ENCODE data around the gene TTC3. TPM values are rescaled to one million over a fixed set of nuclear protein-coding genes. Genes with fewer than 3 reads are reported as not detected.

The TTC3 gene
- total RNA-seq, 1 experiment from 2014 or later, result 71.5 TPM

DNA sequence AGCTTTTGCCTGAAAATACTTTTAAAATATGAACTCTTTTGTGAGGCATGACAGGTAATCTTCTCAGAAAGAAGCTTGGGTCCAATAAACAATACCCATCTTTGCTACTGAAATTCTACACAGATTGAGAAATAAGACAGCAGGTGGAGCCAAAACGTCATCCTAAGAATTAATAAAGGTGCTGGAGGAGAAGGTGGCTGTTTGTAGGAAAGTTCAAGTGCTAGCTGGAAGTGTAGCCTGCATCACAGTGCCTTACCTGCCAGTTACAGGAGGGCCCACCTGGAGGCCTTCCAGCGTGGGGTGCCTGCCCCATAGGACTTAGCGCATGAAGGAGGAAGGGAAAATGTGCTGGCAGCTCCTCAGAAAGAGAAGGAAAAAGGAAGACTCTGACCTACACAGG, 93.7 kb downstream of the TTC3 start:
- TF ChIP-seq SIN3A (IDR thresholded peaks at IDR 0.05; ENCODE audit: low read depth) (no peak), RAD21 (IDR thresholded peaks at IDR 0.05; ENCODE audit: low read depth) (peak; percentile 71), CTCF (IDR thresholded peaks at IDR 0.05 in 2 of 3, conservative IDR thresholded peaks at IDR 0.05 in 1 of 3; ENCODE audit: borderline replicate concordance in 1 of 3, insufficient read depth in 1 of 3, low read depth in 2 of 3, low read length in 2 of 3) (peak; percentile 11 to 42 (median 38); a peak in 2 of 6 replicates)
- no peak overlapping the region for H3K4me3 ChIP-seq (replicated peaks in 1 of 2; ENCODE audit: low read depth in 1 of 2, low read length in 2 of 2)
- H2AFZ ChIP-seq (ENCODE audit: low read depth, low read length, poor library complexity, severe bottlenecking), result no peak overlapping the region
- ATAC-seq, result peak; percentile 68
- no peaks in the 10 kb centered on the region for H4K20me1 ChIP-seq (ENCODE audit: insufficient read depth)
- H3K27me3 ChIP-seq (ENCODE audit: insufficient read depth, low read length), result no peaks in the 10 kb centered on the region
- H3K79me2 ChIP-seq (ENCODE audit: insufficient read depth, low read length), result peaks cover 3% of the 10 kb centered on the region
- POLR2A ChIA-PET, result no interaction called here
- H3K4me2 ChIP-seq (ENCODE audit: low read length), result no peak overlapping the region
- CTCF ChIA-PET, result interaction anchor here (0.7 to 1.7 kb wide), 8 partner anchors 199 to 960 kb away, joined by 3 to 6 read pairs (median 3); no protein-coding TSS in a partner anchor
- no peak overlapping the region for H3K27ac ChIP-seq (ENCODE audit: low read depth, low read length)
- no peak overlapping the region for H3K9ac ChIP-seq (ENCODE audit: low read length)
- no peaks in the 10 kb centered on the region for H3K4me1 ChIP-seq (ENCODE audit: control insufficient read depth in 1 of 2, insufficient read depth in 2 of 2, low read length in 2 of 2)
- RAD21 ChIA-PET (ENCODE audit: low non-redundant PET in 1 of 2, low total read pairs in 2 of 2, uncharacterized antibody in 2 of 2, unreplicated experiment in 2 of 2), result interaction anchor here in 1 of 2 experiments (0.6 kb wide), 1 partner anchor 534 kb away, joined by 3 read pairs; no protein-coding TSS in a partner anchor
- BruUV-seq (replicated peaks), result no TSS peak
- intact Hi-C loops (cut with micrococcal nuclease), result loop anchor here (2.0 to 10.0 kb wide), 4 partner anchors 258 to 476 kb away; no protein-coding TSS in a partner anchor
- H3K36me3 ChIP-seq (ENCODE audit: control insufficient read depth in 1 of 2, insufficient read depth in 2 of 2, low read length in 2 of 2), result peaks cover 15 to 63% of the 10 kb centered on the region in 2 experiments; a peak in 3 of 4 replicates
- H3K9me2 ChIP-seq (ENCODE audit: insufficient read depth), result no peaks in the 10 kb centered on the region
- H3K9me3 ChIP-seq (ENCODE audit: control insufficient read depth in 1 of 2, insufficient read depth in 1 of 2, low read depth in 1 of 2, low read length in 2 of 2), result no peaks in the 10 kb centered on the region
- DNase-seq (ENCODE audit: low read depth, low spot score), result peak; percentile 23

DNA sequence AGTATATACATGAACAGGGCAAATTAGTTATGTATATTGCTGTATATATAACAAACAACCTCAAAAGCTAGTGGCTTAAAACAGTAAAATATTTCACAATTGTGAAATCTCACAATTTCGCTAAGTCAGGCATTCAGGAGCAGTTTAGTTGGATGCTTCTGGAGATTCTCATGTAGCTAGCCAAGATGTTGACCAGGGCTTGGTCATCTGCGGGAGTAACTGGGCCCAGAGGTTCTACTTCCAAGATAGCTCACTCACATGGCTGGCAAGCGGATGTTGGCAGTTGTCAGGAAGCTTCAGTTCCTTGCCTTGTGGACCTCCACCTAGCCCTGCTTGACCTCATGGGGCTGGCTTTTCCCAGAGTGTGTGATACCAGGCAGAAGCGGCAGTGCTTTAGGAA, 95.6 kb downstream of the TTC3 start:
- Histone ChIP-seq H3K79me2 (ENCODE audit: insufficient read depth, low read length) (peaks cover 3% of the 10 kb centered on the region), H3K27me3 (ENCODE audit: insufficient read depth, low read length) (no peaks in the 10 kb centered on the region), H3K4me2 (ENCODE audit: low read length) (no peak overlapping the region), H3K9me3 (ENCODE audit: control insufficient read depth in 1 of 2, insufficient read depth in 1 of 2, low read depth in 1 of 2, low read length in 2 of 2) (no peaks in the 10 kb centered on the region), H3K4me3 (replicated peaks in 1 of 2; ENCODE audit: low read depth in 1 of 2, low read length in 2 of 2) (no peak overlapping the region), H3K36me3 (ENCODE audit: control insufficient read depth in 1 of 2, insufficient read depth in 2 of 2, low read length in 2 of 2) (peaks cover 14 to 67% of the 10 kb centered on the region in 2 experiments), H3K27ac (ENCODE audit: low read depth, low read length) (no peak overlapping the region), H3K9ac (ENCODE audit: low read length) (no peak overlapping the region), H4K20me1 (ENCODE audit: insufficient read depth) (no peaks in the 10 kb centered on the region), H2AFZ (ENCODE audit: low read depth, low read length, poor library complexity, severe bottlenecking) (no peak overlapping the region), H3K4me1 (ENCODE audit: control insufficient read depth in 1 of 2, insufficient read depth in 2 of 2, low read length in 2 of 2) (no peaks in the 10 kb centered on the region), H3K9me2 (ENCODE audit: insufficient read depth) (no peaks in the 10 kb centered on the region)
- no peak for DNase-seq (ENCODE audit: low read depth, low spot score)
- CTCF ChIA-PET, result no interaction called here
- RAD21 ChIA-PET (ENCODE audit: low non-redundant PET in 1 of 2, low total read pairs in 2 of 2, uncharacterized antibody in 2 of 2, unreplicated experiment in 2 of 2), result no interaction called here
- intact Hi-C loops (cut with micrococcal nuclease), result loop anchor here (10.0 kb wide), 3 partner anchors 256 to 416 kb away; no protein-coding TSS in a partner anchor
- POLR2A ChIA-PET, result no interaction called here
- no peak for ATAC-seq
- BruUV-seq (replicated peaks), result no TSS peak
- TF ChIP-seq ATF3 (IDR thresholded peaks at IDR 0.05) (no peak), TCF7L2 (IDR thresholded peaks at IDR 0.05; ENCODE audit: borderline replicate concordance, extremely low read depth, insufficient read depth, insufficient read length) (no peak), JUND (IDR thresholded peaks at IDR 0.05) (no peak), SRF (IDR thresholded peaks at IDR 0.05; ENCODE audit: low read depth) (no peak), FOSL1 (IDR thresholded peaks at IDR 0.05; ENCODE audit: low read depth) (no peak), POLR2A (IDR thresholded peaks at IDR 0.05; ENCODE audit: borderline replicate concordance, extremely low read depth, insufficient read depth, insufficient read length) (no peak), EGR1 (IDR thresholded peaks at IDR 0.05; ENCODE audit: low read depth) (no peak), SIN3A (IDR thresholded peaks at IDR 0.05; ENCODE audit: low read depth) (no peak), ELF1 (IDR thresholded peaks at IDR 0.05; ENCODE audit: borderline replicate concordance, low read depth) (no peak)
- TF ChIP-seq, protein P1, sequence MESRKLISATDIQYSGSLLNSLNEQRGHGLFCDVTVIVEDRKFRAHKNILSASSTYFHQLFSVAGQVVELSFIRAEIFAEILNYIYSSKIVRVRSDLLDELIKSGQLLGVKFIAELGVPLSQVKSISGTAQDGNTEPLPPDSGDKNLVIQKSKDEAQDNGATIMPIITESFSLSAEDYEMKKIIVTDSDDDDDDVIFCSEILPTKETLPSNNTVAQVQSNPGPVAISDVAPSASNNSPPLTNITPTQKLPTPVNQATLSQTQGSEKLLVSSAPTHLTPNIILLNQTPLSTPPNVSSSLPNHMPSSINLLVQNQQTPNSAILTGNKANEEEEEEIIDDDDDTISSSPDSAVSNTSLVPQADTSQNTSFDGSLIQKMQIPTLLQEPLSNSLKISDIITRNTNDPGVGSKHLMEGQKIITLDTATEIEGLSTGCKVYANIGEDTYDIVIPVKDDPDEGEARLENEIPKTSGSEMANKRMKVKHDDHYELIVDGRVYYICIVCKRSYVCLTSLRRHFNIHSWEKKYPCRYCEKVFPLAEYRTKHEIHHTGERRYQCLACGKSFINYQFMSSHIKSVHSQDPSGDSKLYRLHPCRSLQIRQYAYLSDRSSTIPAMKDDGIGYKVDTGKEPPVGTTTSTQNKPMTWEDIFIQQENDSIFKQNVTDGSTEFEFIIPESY (IDR thresholded peaks at IDR 0.05; ENCODE audit: extremely low read depth, insufficient replicate concordance, low read length), result no peak

Data from HCT116 (cell line).